Measurements from ENCODE around the gene MAPK8IP2. TPM values are rescaled to one million over a fixed set of nuclear protein-coding genes. Genes with fewer than 3 reads are reported as not detected.
A peak's percentile ranks its signal among the peaks of the same experiment; 100 is the strongest.

Gene MAPK8IP2
- total RNA-seq, 2 donors from 2014 or later, result 1.2 to 1.4 TPM

GRCh38 chr22:50561401-50562358, 38.9 kb upstream of the MAPK8IP2 start:
- Histone ChIP-seq H3K27me3 (no peaks in the 10 kb centered on the region), H3K9me3 (no peaks in the 10 kb centered on the region), H3K27ac (no peak overlapping the region), H3K36me3 (no peaks in the 10 kb centered on the region), H3K9ac (ENCODE audit: low read depth in 2 of 2, low read length in 2 of 2) (no peak overlapping the region), H3K4me3 (no peak overlapping the region), H3K4me1 (peaks cover 6% of the 10 kb centered on the region)
- intact Hi-C loops (cut with DNase I), result loop anchor here (5.0 to 10.0 kb wide), 2 partner anchors 39 to 53 kb away; no protein-coding TSS in a partner anchor
- no peak for DNase-seq
- TF ChIP-seq, protein P1, sequence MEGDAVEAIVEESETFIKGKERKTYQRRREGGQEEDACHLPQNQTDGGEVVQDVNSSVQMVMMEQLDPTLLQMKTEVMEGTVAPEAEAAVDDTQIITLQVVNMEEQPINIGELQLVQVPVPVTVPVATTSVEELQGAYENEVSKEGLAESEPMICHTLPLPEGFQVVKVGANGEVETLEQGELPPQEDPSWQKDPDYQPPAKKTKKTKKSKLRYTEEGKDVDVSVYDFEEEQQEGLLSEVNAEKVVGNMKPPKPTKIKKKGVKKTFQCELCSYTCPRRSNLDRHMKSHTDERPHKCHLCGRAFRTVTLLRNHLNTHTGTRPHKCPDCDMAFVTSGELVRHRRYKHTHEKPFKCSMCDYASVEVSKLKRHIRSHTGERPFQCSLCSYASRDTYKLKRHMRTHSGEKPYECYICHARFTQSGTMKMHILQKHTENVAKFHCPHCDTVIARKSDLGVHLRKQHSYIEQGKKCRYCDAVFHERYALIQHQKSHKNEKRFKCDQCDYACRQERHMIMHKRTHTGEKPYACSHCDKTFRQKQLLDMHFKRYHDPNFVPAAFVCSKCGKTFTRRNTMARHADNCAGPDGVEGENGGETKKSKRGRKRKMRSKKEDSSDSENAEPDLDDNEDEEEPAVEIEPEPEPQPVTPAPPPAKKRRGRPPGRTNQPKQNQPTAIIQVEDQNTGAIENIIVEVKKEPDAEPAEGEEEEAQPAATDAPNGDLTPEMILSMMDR (IDR thresholded peaks at IDR 0.05), result no peak

- TF ChIP-seq, protein P1 (IDR thresholded peaks at IDR 0.05), result peak; percentile 96
- Histone ChIP-seq H3K4me1 (peaks cover 6% of the 10 kb centered on the region), H3K36me3 (no peaks in the 10 kb centered on the region), H3K4me3 (peak within 1 kb of the TSS; percentile 42), H3K9me3 (no peaks in the 10 kb centered on the region), H3K27ac (peak within 1 kb of the TSS; percentile 73), H3K27me3 (no peaks in the 10 kb centered on the region), H3K9ac (ENCODE audit: low read depth in 2 of 2, low read length in 2 of 2) (peak within 1 kb of the TSS; percentile 72 to 99)
- peak; percentile 99 for DNase-seq
- intact Hi-C loops (cut with DNase I), result loop anchor here (5.0 to 10.0 kb wide), 2 partner anchors 40 to 52 kb away; no protein-coding TSS in a partner anchor
Observed at GRCh38 chr22:50562523-50563412, 37.8 kb upstream of the MAPK8IP2 start, which contains the start of gene SYCE3. Gene SYCE3 (minus strand): TSS chr22:50562919. CDS start chr22:50556405, 6,514 bp downstream.

DNA sequence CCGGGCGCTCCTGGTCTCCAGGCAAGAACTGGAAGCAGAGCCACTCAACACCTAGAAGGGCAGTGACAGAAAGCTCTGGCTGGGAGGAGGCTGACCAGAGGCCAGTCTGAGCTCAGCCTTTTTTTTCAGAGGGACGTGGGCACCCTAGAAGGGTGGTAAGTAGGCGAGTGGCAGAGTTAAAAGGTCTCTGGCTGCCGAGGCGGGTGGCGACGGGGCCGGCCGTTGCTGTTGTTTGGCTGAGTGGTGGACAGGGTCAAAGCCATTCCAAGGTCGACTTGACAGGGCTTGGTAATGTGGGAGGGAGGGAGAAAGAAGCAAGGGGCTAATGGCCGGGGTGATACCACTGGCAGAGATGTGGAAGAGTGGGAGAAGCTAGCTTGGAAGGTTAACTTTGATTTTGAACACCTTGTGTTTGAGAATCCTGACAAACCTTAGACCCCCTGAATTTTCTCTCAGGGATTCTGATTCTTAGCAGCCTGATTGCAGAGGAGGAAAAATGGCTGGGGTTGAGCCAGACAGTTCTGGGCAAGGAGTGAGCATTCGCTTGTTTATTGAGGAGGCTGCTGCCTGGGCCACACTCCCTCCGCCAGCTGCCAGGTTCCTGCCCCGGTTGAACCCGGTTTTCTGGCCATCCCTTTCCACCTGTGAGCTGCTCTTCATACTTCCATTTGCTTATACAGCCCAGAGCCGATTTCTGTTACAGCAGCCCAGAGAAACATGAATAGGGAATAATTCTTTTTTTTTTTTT, 37.0 kb upstream of the MAPK8IP2 start:
- intact Hi-C loops (cut with DNase I), result loop anchor here (5.0 to 10.0 kb wide), 2 partner anchors 41 to 51 kb away; no protein-coding TSS in a partner anchor
- Histone ChIP-seq H3K36me3 (no peaks in the 10 kb centered on the region), H3K9ac (ENCODE audit: low read depth in 2 of 2, low read length in 2 of 2) (peak overlapping the region; percentile 72 to 99), H3K27me3 (no peaks in the 10 kb centered on the region), H3K4me3 (peak overlapping the region; percentile 42), H3K9me3 (no peaks in the 10 kb centered on the region), H3K4me1 (peaks cover 6% of the 10 kb centered on the region), H3K27ac (peak overlapping the region; percentile 73)
- no peak for DNase-seq
- TF ChIP-seq, protein P1 (IDR thresholded peaks at IDR 0.05), result no peak

GRCh38 chr22:50564289-50564688, 36.3 kb upstream of the MAPK8IP2 start:
- no peak overlapping the region for H3K4me3 ChIP-seq

More at GRCh38 chr22:50564289-50564688, 36.3 kb upstream of the MAPK8IP2 start:
- TF ChIP-seq, protein P1 (IDR thresholded peaks at IDR 0.05), result no peak
- DNase-seq, result peak; percentile 56
- no peaks in the 10 kb centered on the region for H3K36me3 ChIP-seq
- no peaks in the 10 kb centered on the region for H3K27me3 ChIP-seq
- peak overlapping the region; percentile 73 for H3K27ac ChIP-seq
- H3K9me3 ChIP-seq, result no peaks in the 10 kb centered on the region
- intact Hi-C loops (cut with DNase I), result loop anchor here (5.0 to 10.0 kb wide), 2 partner anchors 42 to 51 kb away; no protein-coding TSS in a partner anchor
- peak overlapping the region in 1 of 2 donors; percentile 99 for H3K9ac ChIP-seq (ENCODE audit: low read depth in 2 of 2, low read length in 2 of 2)
- peaks cover 6% of the 10 kb centered on the region for H3K4me1 ChIP-seq
